GM23248 (cell line): ENCODE measurements around the gene PELO.
"Not testable (repeated sequence)": the region's sequence is repeated elsewhere in the genome, so short reads cannot be mapped to it uniquely, and the experiment has no call there.

Experiments used
- EZH2 ChIP-seq: fragments of 200-600 bp; sonication (generic); IDR thresholded peaks from 2 replicates; pipeline ENCODE4 v1.6.1; 2018; ENCODE audit warnings: antibody characterized with exemption, mild to moderate bottlenecking; ENCODE audit not compliant: insufficient read depth, poor library complexity, severe bottlenecking
- EZH2phosphoT487 ChIP-seq: fragments of 200-600 bp; sonication (generic); IDR thresholded peaks from 2 replicates; pipeline ENCODE4 v1.6.1; 2018; ENCODE audit warnings: antibody characterized with exemption, moderate library complexity, mild to moderate bottlenecking, low read depth; ENCODE audit not compliant: insufficient read depth

GRCh38 chr5:52744867-52745458 is 42.8 kb upstream of the PELO start:
- TF ChIP-seq EZH2, EZH2phosphoT487: not testable (repeated sequence)
